ENCODE measurements around the gene AFF2. TPM values are rescaled to one million over a fixed set of nuclear protein-coding genes. Genes with fewer than 3 reads are reported as not detected.

The AFF2 gene
- total RNA-seq, 1 experiment from 2014 or later = 0.19 TPM

- Mint-ChIP-seq H3K4me3 (ENCODE audit: unreplicated experiment) (no peak overlapping the region), H3K9me3 (ENCODE audit: unreplicated experiment) (peaks cover 4% of the 10 kb centered on the region), H3K36me3 (ENCODE audit: insufficient read depth, unreplicated experiment) (no peaks in the 10 kb centered on the region), H3K4me1 (ENCODE audit: insufficient read depth, unreplicated experiment) (no peaks in the 10 kb centered on the region), H3K27me3 (ENCODE audit: insufficient read depth, unreplicated experiment) (no peaks in the 10 kb centered on the region), H3K27ac (ENCODE audit: low read depth, unreplicated experiment) (no peak overlapping the region)
- BruUV-seq (replicated peaks) = no TSS peak
- no peak for DNase-seq (ENCODE audit: unreplicated experiment)
- POLR2A ChIA-PET = no interaction called here
- intact Hi-C loops (cut with micrococcal nuclease) = no loop called here
- TF ChIP-seq CTCF (IDR thresholded peaks at IDR 0.05; ENCODE audit: unreplicated experiment) = no peak
- CTCF ChIA-PET = no interaction called here
These were observed 538.6 kb downstream of the AFF2 start for GRCh38 chrX:149039057-149039456.

- no TSS peak for BruUV-seq (replicated peaks)
- POLR2A ChIA-PET = no interaction called here
- H3K9me3 Mint-ChIP-seq (ENCODE audit: unreplicated experiment) = peaks cover 8% of the 10 kb centered on the region
- H3K27ac Mint-ChIP-seq (ENCODE audit: low read depth, unreplicated experiment) = no peak overlapping the region
- no peaks in the 10 kb centered on the region for H3K27me3 Mint-ChIP-seq (ENCODE audit: insufficient read depth, unreplicated experiment)
- no peaks in the 10 kb centered on the region for H3K36me3 Mint-ChIP-seq (ENCODE audit: insufficient read depth, unreplicated experiment)
- DNase-seq (ENCODE audit: unreplicated experiment) = peak; percentile 21
- CTCF ChIA-PET = interaction anchor here (0.6 kb wide), 2 partner anchors 40 to 994 kb away, joined by 3 to 5 read pairs; no protein-coding TSS in a partner anchor
- H3K4me1 Mint-ChIP-seq (ENCODE audit: insufficient read depth, unreplicated experiment) = no peaks in the 10 kb centered on the region
- intact Hi-C loops (cut with micrococcal nuclease) = no loop called here
- TF ChIP-seq CTCF (IDR thresholded peaks at IDR 0.05; ENCODE audit: unreplicated experiment) = no peak
- H3K4me3 Mint-ChIP-seq (ENCODE audit: unreplicated experiment) = no peak overlapping the region
These were observed 540.6 kb downstream of the AFF2 start for GRCh38 chrX:149040873-149041535.

- intact Hi-C loops (cut with micrococcal nuclease) = no loop called here
- H3K4me3 Mint-ChIP-seq (ENCODE audit: unreplicated experiment) = no peak overlapping the region
- peaks cover 8% of the 10 kb centered on the region for H3K9me3 Mint-ChIP-seq (ENCODE audit: unreplicated experiment)
- TF ChIP-seq CTCF (IDR thresholded peaks at IDR 0.05; ENCODE audit: unreplicated experiment) = no peak
- no TSS peak for BruUV-seq (replicated peaks)
- H3K27me3 Mint-ChIP-seq (ENCODE audit: insufficient read depth, unreplicated experiment) = no peaks in the 10 kb centered on the region
- H3K27ac Mint-ChIP-seq (ENCODE audit: low read depth, unreplicated experiment) = no peak overlapping the region
- no peak for DNase-seq (ENCODE audit: unreplicated experiment)
- H3K36me3 Mint-ChIP-seq (ENCODE audit: insufficient read depth, unreplicated experiment) = no peaks in the 10 kb centered on the region
- POLR2A ChIA-PET = no interaction called here
- H3K4me1 Mint-ChIP-seq (ENCODE audit: insufficient read depth, unreplicated experiment) = no peaks in the 10 kb centered on the region
- CTCF ChIA-PET = no interaction called here
These were observed 543.0 kb downstream of the AFF2 start for GRCh38 chrX:149043401-149043800.

GRCh38 chrX:149044471-149044870 lies 544.1 kb downstream of the AFF2 start:
- POLR2A ChIA-PET = no interaction called here
- H3K4me1 Mint-ChIP-seq (ENCODE audit: insufficient read depth, unreplicated experiment) = no peaks in the 10 kb centered on the region
- H3K27me3 Mint-ChIP-seq (ENCODE audit: insufficient read depth, unreplicated experiment) = no peaks in the 10 kb centered on the region
- peaks cover 8% of the 10 kb centered on the region for H3K9me3 Mint-ChIP-seq (ENCODE audit: unreplicated experiment)
- no peak overlapping the region for H3K27ac Mint-ChIP-seq (ENCODE audit: low read depth, unreplicated experiment)
- intact Hi-C loops (cut with micrococcal nuclease) = no loop called here
- H3K4me3 Mint-ChIP-seq (ENCODE audit: unreplicated experiment) = no peak overlapping the region
- DNase-seq (ENCODE audit: unreplicated experiment) = no peak
- TF ChIP-seq CTCF (IDR thresholded peaks at IDR 0.05; ENCODE audit: unreplicated experiment) = no peak
- CTCF ChIA-PET = interaction anchor here (0.6 kb wide), 1 partner anchor 1710 kb away, joined by 4 read pairs; no protein-coding TSS in a partner anchor
- no TSS peak for BruUV-seq (replicated peaks)
- no peaks in the 10 kb centered on the region for H3K36me3 Mint-ChIP-seq (ENCODE audit: insufficient read depth, unreplicated experiment)
